ENCODE measurements around the gene MERTK.
"Not testable (repeated sequence)": the region's sequence is repeated elsewhere in the genome, so short reads cannot be mapped to it uniquely, and the experiment has no call there.

MERTK gene

DNA sequence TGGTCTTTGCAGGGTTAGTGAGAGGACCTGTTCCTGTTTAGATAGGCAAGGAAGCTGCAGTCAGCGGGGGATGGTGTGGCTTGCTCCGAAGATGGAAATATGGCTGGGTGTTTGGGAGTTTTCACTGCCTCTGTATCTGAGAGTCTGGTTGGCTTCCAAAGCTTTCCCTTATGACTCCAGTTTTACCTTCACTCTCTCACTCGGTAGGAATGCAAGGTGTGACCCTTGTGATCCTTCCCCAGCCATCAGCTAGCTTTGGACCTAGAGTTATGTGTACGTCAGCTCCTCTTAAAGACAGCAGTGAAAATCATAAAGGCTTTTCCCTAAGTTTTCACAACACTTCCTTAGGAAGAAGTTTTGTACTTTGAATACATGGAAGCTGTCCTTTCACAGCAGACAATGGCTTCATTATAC lies 121.2 kb downstream of the MERTK start:
- no peak for DNase-seq

- no peak for DNase-seq
These were observed 122.2 kb downstream of the MERTK start for GRCh38 chr2:112020561-112020960.

- DNase-seq, result no peak
These were observed 122.9 kb downstream of the MERTK start for GRCh38 chr2:112021290-112021689.

DNA sequence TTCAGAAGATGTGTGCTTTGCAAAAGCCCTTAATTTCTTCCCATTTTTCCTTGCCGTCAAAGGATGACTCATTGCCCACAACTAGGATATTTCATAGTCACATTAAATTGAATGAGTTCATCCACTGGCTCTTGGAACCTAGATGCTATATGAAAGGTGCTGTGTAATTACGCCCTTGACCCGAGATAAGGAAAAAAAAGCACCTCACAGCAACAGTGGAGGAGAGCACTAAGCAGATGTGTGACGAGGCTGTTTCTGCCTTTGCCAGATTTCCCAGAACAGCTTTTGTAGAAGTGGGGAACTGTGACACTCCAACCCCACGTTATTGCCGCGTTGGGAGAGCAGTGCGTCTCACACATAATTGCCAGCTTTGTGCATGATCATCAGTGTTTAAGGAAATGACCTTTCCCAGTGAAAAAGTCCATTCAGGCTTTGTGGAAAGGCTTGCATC lies 123.4 kb downstream of the MERTK start:
- DNase-seq, result no peak

DNA sequence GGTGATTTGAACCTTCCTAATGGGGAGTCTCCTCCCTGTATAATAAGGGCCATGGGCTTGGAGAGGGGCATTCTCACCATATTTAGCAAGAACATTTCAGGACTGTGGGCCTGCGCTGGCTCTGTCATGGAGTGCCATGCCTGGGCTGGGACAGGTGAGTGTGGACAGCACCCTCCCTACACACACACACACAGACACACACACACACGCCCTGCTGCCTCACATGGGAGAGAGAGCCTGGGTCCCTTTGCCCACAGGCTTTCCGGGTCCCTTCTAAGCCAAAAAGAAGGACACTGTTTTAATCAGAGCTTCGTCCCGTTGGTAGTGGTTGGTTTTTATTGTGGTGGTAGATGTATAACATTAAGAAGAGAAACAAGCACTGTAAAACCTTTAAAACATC lies 125.3 kb downstream of the MERTK start:
- DNase-seq, result no peak

- DNase-seq, result no peak
These were observed 125.8 kb downstream of the MERTK start for GRCh38 chr2:112024231-112024630.

DNA sequence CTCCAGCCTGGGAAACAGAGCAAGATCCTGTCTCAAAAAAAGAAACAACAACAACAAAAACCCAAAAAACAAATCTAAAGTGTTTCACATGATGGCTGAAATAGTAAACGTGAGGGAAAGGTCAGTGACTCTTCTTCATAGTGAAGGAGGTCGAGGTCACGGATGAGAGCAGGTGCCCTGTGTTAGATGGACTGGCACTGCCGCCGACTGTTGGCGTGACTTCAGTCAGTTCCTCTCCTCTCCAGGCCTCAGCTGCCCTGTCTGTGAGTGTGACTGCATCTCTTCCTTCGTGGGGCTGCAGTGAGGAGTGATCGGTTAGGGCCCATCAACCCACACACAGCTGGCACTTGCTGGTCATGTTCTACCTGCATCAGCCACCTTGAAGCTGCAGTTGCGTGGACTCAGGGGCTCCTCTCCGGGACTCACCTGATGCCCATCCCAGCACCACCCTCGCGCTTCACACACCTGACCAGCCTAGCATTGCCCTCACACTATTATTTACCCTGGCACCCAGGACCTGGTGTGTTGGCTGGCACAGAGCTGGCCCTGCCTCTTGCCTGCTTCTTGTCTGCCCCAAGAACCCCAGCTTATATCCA lies 126.6 kb downstream of the MERTK start:
- DNase-seq, result no peak

DNA sequence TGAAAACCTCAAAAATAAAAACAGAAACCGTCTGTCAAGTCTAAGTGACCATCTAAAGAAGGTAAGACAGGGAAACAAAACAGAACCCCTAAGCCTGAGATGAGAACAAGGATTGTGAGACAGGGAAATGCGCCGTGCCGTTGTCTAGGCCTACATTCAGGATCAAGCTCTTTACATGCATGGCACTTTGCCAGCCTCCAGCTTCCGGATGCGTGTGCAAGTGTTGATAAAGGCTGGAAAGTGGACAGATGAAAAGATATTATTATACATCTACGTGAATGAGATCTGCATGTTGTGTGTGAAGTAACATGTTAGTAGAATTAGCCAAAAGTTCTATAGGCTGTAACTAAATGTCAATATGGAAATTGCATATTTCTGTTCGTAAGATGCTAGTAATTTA lies 128.1 kb downstream of the MERTK start:
- no peak for DNase-seq

- DNase-seq, result no peak
These were observed 129.4 kb downstream of the MERTK start for GRCh38 chr2:112027767-112028166.

DNA sequence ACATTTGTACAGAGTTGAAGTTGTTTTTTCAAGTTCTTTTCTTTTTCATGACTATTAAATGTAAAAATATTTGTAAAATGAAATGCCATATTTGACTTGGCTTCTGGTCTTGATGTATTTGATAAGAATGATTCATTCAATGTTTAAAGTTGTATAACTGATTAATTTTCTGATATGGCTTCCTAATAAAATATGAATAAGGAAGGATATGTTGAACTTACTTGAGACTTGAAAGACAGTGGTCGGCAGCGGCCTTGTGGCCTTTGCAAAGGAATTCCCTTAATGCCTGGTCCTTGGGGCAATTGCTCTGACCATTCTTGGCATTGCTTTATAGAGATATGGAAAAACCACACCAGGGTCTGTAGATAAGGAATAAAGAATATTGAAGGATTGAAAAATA lies 130.8 kb downstream of the MERTK start:
- DNase-seq, result no peak

DNA sequence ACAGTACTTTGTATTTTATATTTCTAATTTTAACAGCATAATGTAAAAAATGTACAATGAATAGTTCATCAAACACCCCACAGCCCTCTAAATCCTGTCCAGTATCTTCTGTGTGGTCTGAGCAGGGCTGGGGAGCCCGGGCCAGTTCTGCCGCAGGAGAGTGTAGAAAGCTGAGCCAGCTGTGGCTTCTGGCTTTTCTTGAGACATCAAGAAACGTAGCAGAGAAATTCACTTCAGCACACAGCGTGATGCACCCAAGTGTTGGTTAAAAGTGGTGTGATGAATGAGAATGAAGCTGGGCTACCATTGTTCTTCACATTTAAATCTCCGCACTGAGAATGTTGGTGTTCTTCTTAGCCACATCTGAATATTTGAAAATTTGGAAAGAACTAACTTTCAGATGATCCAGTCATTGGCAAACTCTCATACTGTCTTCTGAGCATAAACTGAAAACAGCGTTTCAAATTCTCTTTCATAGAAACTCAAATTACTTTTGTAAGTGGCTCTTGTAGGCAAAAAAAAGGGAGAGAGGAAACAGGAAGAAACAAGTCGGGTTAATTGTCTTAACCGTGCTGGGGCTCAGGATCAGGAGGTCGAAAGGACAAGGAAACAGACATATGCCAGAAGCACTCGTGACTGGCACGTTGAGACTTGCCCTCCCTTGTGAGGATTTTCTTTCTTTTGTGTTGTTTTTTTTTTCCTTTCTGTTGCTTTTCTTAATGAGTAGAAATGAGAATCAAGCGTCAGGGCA lies 133.2 kb downstream of the MERTK start:
- DNase-seq, result no peak

GRCh38 chr2:112032224-112032586 lies 133.8 kb downstream of the MERTK start:
- no peak for DNase-seq

GRCh38 chr2:112032689-112033465 lies 134.5 kb downstream of the MERTK start:
- DNase-seq, result no peak

GRCh38 chr2:112033600-112033999 lies 135.2 kb downstream of the MERTK start:
- no peak for DNase-seq

DNA sequence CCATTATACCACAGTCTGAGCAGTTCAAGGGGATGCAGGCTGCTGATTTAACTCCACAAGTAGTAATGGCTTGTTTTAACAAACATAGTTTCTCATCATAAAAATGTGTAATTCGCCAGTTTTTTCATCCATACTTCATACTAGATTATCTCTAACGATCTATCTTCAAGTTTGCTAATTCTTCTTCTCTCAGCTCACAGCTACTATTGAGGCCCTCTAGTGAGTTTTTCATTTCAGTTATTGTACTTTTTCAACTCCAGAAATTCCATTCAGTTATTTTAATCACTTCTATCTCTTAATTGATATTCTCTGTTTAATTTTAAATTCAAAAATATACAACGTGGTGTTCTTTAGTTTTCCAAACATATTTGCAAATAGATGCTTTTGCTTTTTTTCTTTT lies 136.5 kb downstream of the MERTK start:
- no peak for DNase-seq

DNA sequence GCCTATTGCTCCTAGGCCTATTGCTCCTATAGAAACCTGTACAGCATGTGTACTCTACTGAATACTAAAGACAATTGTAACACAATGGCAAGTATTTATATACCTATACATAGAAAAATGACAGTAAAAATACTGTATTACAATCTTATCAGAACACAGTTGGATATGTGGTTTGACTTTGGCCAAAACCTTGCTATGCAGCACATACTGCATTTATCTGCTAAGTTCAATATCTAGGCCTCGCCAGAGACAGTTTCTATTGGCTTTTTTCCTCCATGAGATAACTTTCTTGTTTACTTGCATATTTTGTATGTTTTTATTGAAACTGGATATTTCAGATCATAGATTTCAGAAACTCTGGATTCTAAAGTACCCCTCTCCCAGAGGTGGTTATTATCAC lies 137.4 kb downstream of the MERTK start:
- no peak for DNase-seq

DNA sequence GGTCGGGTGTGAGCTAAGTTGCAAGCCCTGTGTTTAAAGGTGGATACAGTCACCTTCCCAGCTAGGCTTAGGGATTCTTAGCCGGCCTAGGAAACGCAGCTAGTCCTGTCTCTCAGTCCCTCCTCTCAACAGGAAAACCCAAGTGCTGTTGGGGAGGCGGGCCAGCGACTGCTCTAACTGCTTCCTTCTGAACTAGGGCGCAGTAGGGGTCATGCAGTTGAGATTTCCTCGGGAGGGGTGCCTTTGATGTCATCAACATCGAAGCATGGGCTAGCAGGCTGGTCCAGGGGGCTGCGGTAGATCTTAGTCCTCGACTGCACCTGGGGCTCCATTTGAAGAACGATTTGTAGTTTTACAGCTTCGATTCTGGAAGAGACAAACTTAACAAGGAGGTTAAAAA lies 141.1 kb downstream of the MERTK start:
- DNase-seq, result not testable (repeated sequence)

GRCh38 chr2:112040066-112040465 lies 141.7 kb downstream of the MERTK start:
- not testable (repeated sequence) for DNase-seq

- DNase-seq, result not testable (repeated sequence)
These were observed 143.1 kb downstream of the MERTK start for GRCh38 chr2:112041460-112041859.

DNA sequence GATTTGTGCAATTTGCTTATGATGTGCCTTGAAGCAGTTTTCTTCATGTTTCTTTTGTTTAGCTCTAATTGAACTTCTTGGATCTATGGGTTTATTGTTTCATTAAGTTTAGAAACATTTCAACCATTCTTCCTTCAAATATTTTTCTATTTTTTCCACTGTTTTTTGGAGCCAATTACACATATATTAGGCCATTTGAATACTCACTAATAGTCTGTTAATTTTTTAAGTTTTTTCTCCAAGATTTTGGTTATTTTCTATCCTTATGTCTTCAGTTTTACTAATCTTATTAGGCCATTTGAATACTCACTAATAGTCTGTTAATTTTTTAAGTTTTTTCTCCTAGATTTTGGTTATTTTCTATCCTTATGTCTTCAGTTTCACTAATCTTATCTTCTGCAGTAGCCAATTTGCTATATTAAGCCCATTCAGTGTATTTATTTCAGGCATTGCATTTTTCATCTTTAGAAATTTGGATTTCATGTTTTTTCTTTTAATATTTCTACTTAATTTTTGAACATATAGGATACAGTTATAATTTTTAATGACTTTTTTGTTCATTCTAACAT lies 147.1 kb downstream of the MERTK start:
- DNase-seq, result no peak

GRCh38 chr2:112046231-112046630 lies 147.8 kb downstream of the MERTK start:
- no peak for DNase-seq

DNA sequence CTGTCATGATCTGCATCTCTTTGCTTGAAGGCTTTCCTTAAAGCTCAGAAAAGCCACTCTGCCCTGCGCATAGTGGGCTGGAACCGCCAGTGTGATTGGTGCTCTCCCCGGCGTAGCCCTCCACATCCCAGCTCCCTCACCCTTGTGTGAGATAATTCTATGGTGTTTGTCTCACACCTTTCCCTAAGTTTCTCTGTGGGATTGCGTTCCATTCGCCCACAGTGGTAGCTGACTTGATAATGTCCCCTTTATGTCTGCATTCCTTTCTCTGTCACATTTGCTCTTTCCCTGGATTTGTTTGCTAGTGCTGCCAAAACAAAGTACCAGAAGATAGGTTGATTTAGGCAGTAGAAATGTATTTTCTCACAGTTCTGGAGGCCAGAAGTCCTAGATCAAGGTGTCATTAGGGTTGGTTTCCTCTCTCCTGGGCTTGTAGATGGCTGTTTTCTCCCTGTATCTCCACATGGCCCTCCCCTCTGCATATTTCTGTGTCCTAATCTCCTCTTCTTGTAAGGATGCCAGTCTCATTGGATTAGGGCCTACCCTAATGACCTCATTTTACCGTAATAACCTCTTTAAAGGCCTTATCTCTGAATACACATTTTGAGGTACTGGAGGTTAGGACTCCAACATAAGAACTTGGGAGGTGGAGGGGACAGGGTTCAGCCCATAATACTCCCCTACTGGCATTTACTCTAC lies 149.3 kb downstream of the MERTK start:
- no peak for DNase-seq

GRCh38 chr2:112048236-112048592 lies 149.8 kb downstream of the MERTK start:
- DNase-seq, result no peak

Data from CD4-positive, alpha-beta T cell treated with Interleukin-17A for 1 hour (primary cell).